HG02678 (cell line): ENCODE data around the gene NFIB.

Experiments
- ATAC-seq: cut with Tn5 transposase; IDR thresholded peaks from one replicate; pipeline ENCODE4 v1.9.1; 2021; ENCODE audit warnings: mild to moderate bottlenecking, moderate library complexity; ENCODE audit not compliant: unreplicated experiment

Gene NFIB

GRCh38 chr9:14313951-14314423 lies at the start of gene NFIB:
TSS of gene NFIB (minus strand) at chr9:14314141. CDS start at chr9:14313511, 630 bp downstream.
- no peak for ATAC-seq

DNA sequence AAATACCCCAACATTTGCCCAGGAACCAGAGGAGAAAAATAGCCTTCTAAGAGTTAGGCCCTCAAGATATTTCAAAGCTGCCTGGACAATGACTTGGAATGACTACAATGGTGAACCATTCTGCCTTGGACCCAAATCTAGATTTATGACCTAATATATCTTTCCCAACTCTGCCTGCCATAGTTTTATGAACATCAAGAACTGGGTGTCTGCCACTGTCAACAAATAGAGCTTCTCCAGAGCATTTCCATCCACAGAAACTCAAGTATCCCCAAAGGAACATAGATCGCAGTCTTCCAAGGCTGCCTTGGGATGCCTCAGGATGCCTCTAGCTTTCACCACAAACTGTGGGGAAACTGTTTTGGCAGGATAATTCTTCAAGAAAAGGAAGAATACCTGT lies 48.2 kb upstream of the NFIB start:
- no peak for ATAC-seq

DNA sequence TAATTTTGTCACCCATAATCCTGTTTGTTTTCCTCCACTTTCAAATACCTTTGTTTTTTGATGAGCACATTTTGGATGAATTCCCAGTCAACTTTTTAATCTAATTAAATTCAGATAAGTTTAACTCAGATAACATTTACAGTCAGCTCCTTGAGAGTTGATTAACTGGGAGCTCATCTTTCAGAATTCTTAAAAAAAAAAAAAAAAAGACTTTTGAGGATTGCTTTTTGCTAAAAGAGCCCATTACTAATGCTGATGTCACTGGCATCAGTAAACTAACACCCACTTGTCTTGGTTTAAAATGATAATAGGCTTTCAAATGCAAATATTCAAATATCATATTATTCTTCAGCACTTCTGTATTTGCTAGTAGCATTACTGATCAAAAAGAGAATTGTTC lies 47.1 kb upstream of the NFIB start:
- no peak for ATAC-seq

DNA sequence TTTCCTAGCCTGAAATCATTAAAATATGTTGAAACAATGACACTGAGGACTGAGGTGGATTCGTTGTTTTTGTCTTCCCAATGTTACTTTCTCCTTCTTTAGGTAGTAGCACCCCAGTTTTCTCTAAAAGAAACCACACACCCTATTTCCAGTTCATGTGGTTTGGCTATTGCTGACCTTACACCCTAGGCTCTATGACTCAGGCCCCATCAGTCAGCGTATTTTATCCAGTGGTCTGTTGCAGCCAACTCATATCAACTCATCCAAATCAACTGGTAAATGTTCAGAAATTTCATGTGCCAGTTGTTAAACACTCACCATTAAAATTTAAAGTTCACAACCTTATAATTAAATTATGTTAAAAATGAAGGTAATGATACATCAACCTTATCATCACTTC lies 44.6 kb upstream of the NFIB start:
- ATAC-seq: no peak

GRCh38 chr9:14356351-14357265 lies 42.7 kb upstream of the NFIB start:
- ATAC-seq: no peak

- ATAC-seq: no peak
These were observed 40.3 kb upstream of the NFIB start for GRCh38 chr9:14354201-14354600.

DNA sequence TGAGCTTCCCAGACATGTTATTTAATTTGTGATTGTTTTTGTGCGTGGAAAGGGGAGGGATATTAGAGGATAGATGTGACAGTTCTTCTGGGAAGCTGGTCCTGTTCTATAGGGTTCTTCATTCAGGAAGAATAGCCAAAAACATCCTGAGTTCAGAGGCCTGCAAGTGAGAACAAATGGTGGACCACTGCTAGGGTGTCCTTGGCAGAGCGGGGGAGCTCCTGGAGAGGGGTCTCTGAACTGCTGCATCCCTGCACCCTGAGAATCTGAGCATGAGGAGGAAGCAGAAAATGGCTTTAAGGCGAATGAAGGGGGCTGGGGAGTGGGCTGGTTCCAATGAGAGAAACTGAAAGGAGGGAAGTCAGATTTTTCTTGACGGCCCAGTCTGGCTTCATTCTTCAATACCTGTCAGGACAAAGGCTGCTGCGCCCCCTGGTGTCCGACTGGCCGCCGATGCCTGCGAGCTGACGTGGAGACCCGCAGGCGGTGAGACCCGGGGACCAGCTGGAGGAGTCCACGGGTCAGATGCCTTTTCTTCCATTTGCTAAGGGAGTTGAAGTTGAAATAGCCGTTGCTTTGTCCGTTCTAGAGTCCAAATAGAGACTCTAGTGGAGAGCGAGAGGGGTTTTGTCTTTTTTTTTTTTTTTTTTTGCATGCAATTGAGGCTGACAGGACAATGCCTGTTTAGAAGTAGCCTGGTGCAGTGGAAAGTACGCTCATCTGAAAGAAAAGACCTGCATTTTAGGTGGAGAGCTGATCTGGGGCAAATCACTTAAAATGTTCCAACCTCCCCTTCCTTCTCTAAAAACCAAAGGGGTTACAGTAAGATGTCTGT lies 39.5 kb upstream of the NFIB start:
- ATAC-seq: peak; percentile 86

DNA sequence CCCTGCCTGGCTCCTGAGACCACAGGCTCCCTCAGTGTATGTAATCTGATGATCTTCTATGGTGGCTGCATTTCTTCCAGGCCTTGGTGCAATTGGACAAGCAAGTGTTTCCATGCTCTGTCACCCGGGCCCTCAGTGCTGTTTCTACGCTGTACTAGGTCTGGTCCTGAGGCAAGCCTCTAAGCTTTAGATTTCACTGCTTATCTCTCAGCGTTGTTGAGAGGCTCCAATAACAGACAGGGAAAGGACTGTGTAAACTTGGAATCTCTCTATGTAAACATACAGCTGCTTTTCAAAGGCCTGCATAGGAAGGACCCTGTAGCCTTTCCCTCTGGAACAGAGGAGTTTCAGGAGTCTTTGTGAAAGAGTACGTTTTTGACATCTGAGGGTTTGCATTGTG lies 38.6 kb upstream of the NFIB start:
- no peak for ATAC-seq

GRCh38 chr9:14351221-14351836 lies 37.4 kb upstream of the NFIB start:
- no peak for ATAC-seq

GRCh38 chr9:14350754-14351153 lies 36.8 kb upstream of the NFIB start:
- no peak for ATAC-seq

DNA sequence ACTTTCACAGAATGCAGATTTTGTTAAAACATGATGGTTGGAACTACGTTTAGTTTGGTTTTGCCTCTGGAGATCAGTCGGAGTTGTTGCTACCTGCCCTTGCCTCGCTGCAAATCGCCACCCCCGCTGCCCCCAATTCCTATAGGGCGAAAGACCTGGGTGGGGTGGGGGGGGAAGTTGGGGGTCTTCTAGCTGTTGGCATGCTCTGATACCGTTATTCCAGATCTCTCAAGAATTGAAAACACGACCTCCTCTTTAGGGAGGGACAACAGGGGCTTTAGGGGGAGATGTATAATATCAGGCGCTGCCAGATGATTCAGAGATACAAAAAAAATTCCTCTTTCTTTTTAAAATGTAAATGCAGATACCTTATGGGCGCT lies 36.4 kb upstream of the NFIB start:
- no peak for ATAC-seq

DNA sequence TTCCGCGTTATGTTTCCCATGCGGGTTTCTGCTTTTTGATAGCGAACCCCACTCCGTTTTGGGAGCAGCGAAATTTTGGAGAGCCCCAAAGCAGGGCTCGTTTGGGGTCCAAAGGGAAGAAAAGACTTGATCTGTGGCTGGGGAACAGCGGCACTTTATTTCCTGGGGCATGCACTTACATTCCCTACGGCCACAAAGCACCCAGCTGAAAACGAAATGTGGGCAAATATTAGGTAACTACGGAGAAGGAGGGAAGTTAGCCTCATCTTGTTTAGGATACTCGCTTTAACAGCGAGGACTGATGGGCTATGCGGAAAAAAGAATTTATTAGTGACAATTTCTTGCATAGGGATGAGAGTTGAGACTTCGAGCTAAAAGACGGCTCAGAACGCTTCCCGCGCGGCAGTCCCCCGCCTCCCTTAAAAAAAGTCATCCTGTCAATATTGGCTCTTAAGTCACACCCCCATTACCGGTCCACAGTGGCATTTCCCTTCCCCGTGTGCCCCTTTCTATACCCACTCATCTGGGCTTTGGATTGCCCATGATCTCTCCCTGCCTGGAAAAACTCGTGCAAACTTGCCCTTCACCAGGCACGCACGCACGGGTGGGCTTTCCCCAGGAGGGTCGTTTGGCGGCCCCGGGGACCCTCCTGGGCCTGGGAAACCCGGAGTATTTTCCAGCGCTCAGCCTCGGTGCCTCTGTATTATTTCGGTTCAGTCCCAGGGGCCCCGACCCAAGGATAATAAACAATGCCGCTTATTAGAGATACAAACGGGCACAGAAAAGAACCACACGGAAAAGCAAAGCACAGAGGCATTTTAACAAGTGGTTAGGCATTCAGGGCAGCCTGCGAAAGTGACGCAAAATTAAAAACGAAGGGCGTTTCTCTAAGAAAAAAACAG lies 35.8 kb upstream of the NFIB start:
- ATAC-seq: no peak

DNA sequence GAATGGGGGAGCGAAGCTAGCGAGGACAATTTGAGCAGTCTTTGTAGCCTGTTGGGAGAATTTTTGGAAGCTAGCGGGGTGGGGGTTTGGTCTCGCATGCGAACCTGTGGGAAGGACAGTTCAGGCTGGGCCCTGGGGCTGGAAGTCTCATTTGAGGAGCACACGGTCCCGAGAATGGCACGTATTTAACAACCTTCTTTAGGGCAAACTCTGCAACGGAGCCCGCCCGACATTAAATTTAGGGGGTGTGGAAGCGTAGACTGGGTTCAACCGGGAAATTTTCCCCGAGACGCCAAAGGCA lies 35.2 kb upstream of the NFIB start:
- ATAC-seq: no peak

- ATAC-seq: no peak
These were observed 34.6 kb upstream of the NFIB start for GRCh38 chr9:14348373-14349145.

DNA sequence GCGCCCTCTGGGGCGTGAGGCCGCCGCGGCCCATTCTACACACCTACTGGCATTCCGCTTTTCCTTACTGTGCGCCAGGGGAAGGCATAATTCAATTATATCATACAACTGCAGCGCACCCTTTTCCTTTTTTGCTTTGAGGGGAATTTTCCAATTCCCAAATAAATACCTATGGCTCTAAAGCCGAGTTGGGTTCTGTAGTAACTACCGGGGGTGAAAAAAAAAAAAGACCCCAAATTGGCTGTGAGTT lies 34.1 kb upstream of the NFIB start:
- no peak for ATAC-seq

GRCh38 chr9:14347406-14348122 lies 33.6 kb upstream of the NFIB start:
- ATAC-seq: no peak

GRCh38 chr9:14346811-14347405 lies 33.0 kb upstream of the NFIB start:
- no peak for ATAC-seq

- no peak for ATAC-seq
These were observed 32.4 kb upstream of the NFIB start for GRCh38 chr9:14346231-14346791.
